ENCODE measurements around the gene DAPK2.

- no peak for TF ChIP-seq TAF1 (IDR thresholded peaks at IDR 0.05; ENCODE audit: low read depth, low read length)
- TF ChIP-seq POLR2A (IDR thresholded peaks at IDR 0.05; ENCODE audit: low read depth, low read length) = no peak
- no peak for TF ChIP-seq PAX5 (IDR thresholded peaks at IDR 0.05; ENCODE audit: insufficient read depth, low read length, severe bottlenecking)
- no peak for TF ChIP-seq SPI1 (IDR thresholded peaks at IDR 0.05; ENCODE audit: low read depth, low read length)
- TF ChIP-seq POLR2AphosphoS5 (IDR thresholded peaks at IDR 0.05; ENCODE audit: low read depth, low read length) = no peak
Observed at GRCh38 chr15:63908991-63909390, 137.3 kb downstream of the DAPK2 start.
